ENCODE measurements around the gene PTPRO. TPM values are rescaled to one million over a fixed set of nuclear protein-coding genes. Genes with fewer than 3 reads are reported as not detected.
A peak's percentile ranks its signal among the peaks of the same experiment; 100 is the strongest.

The PTPRO gene
- total and polyA plus RNA-seq, 10 of the 15 experiments (the other 5 are each of a cell fraction or from before 2014, with no cell fraction given): 1.2 to 5.3 (median 3.5) TPM

DNA sequence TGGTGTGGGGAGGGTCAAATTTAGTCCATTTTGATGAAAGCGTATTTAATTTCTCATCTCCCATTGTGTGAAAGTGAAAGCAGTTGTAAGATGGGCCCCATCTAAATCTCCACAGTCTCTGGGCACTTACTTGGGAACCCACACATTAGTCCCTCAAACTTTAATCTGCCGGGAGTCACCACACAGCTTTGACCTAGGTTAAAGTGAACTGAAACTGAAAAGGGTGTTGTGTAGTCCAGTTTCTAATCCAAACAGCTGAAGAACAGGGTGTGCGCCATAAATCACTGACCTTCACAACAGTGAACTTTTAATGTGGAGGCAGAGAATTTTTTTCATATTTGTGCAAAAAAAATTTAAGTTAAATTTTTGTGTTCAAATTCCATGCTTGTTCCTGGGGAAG, 48.4 kb upstream of the PTPRO start:
- no TSS peak for BruUV-seq (replicated peaks)
- DNase-seq (ENCODE audit: low read depth, low spot score) (no peak), FAIRE-seq (no peak), ATAC-seq (peak; percentile 66)
- RAD21 ChIA-PET (ENCODE audit: unreplicated experiment): no interaction called here
- in situ Hi-C loops (cut with MboI) (loop anchor here (5.0 to 10.0 kb wide), 3 partner anchors 248 to 581 kb away; no protein-coding TSS in a partner anchor), intact Hi-C loops (cut with micrococcal nuclease; ENCODE audit: unreplicated experiment) (no loop called here)
- Histone ChIP-seq H3K79me2 (ENCODE audit: control insufficient read depth, insufficient read depth, low read length) (no peaks in the 10 kb centered on the region), H3K36me3 (ENCODE audit: control insufficient read depth in 2 of 2, insufficient read depth in 2 of 2, low read length in 1 of 2) (no peaks in the 10 kb centered on the region), H2AFZ (ENCODE audit: control insufficient read depth, low read depth, low read length) (no peak overlapping the region), H3K9me3 (replicated peaks; ENCODE audit: control insufficient read depth, insufficient read depth, low read length) (no peaks in the 10 kb centered on the region), H3K27me3 (replicated peaks in 1 of 2; ENCODE audit: control insufficient read depth in 2 of 2, insufficient read depth in 2 of 2, low read length in 1 of 2) (no peaks in the 10 kb centered on the region), H3K9ac (ENCODE audit: control insufficient read depth, insufficient read depth, low read length) (no peak overlapping the region), H3K4me2 (ENCODE audit: control insufficient read depth, insufficient read depth) (no peak overlapping the region), H3K4me1 (ENCODE audit: control insufficient read depth, insufficient read depth, low read length) (no peaks in the 10 kb centered on the region), H4K20me1 (ENCODE audit: control insufficient read depth, insufficient read depth) (no peaks in the 10 kb centered on the region), H3K4me3 (no peak overlapping the region), H3K27ac (ENCODE audit: control insufficient read depth, insufficient read depth) (no peak overlapping the region)
- SMC1A ChIA-PET (ENCODE audit: uncharacterized antibody, unreplicated experiment): interaction anchor here (0.9 to 5.5 kb wide), 3 partner anchors 246 to 253 kb away, joined by 3 to 37 read pairs (median 4); no protein-coding TSS in a partner anchor
- TF ChIP-seq HSF1 (IDR thresholded peaks at IDR 0.05; ENCODE audit: low read depth, low read length): no peak
- peak; percentile 10; the same call in 1 of the 2 replicates for TF ChIP-seq SPI1 (IDR thresholded peaks at IDR 0.05; ENCODE audit: borderline replicate concordance, insufficient read depth, low read depth, low read length)
- TF ChIP-seq, protein P1, sequence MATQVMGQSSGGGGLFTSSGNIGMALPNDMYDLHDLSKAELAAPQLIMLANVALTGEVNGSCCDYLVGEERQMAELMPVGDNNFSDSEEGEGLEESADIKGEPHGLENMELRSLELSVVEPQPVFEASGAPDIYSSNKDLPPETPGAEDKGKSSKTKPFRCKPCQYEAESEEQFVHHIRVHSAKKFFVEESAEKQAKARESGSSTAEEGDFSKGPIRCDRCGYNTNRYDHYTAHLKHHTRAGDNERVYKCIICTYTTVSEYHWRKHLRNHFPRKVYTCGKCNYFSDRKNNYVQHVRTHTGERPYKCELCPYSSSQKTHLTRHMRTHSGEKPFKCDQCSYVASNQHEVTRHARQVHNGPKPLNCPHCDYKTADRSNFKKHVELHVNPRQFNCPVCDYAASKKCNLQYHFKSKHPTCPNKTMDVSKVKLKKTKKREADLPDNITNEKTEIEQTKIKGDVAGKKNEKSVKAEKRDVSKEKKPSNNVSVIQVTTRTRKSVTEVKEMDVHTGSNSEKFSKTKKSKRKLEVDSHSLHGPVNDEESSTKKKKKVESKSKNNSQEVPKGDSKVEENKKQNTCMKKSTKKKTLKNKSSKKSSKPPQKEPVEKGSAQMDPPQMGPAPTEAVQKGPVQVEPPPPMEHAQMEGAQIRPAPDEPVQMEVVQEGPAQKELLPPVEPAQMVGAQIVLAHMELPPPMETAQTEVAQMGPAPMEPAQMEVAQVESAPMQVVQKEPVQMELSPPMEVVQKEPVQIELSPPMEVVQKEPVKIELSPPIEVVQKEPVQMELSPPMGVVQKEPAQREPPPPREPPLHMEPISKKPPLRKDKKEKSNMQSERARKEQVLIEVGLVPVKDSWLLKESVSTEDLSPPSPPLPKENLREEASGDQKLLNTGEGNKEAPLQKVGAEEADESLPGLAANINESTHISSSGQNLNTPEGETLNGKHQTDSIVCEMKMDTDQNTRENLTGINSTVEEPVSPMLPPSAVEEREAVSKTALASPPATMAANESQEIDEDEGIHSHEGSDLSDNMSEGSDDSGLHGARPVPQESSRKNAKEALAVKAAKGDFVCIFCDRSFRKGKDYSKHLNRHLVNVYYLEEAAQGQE (IDR thresholded peaks at IDR 0.05; ENCODE audit: low read depth, low read length): no peak
- no peak for TF ChIP-seq ATF3 (IDR thresholded peaks at IDR 0.05; ENCODE audit: borderline replicate concordance, extremely low read depth, low read depth, low read length)
- CTCF ChIA-PET: interaction anchor here (1.3 to 9.6 kb wide), 4 partner anchors 250 to 311 kb away, joined by 4 to 81 read pairs (median 34); no protein-coding TSS in a partner anchor
- WGBS (ENCODE audit: insufficient coverage, insufficient replicate concordance, low lambda C conversion rate, missing lambda C conversion rate): 33% methylated on average over 3 of the region's 3 CpGs
- POLR2A ChIA-PET: no interaction called here

All from GM12878 (cell line).